H9 (cell line): ENCODE data around the gene EIF4A3. TPM values are rescaled to one million over a fixed set of nuclear protein-coding genes. Genes with fewer than 3 reads are reported as not detected.

Experiments used
- DNase-seq: peaks from one replicate; pipeline ENCODE4 v3.0.0-alpha.2; 2017
- H2AFZ ChIP-seq: one replicate; pipeline ENCODE4 v1.6.1; 2013; ENCODE audit warnings: mild to moderate bottlenecking, low read length, control low read depth, moderate library complexity
- H2AK5ac ChIP-seq: 2 replicates; pipeline ENCODE4 v1.6.1; 2013; ENCODE audit warnings: low read length, control low read depth, mixed read lengths; ENCODE audit not compliant: insufficient read length
- H2BK120ac ChIP-seq: one replicate; pipeline ENCODE4 v1.6.1; 2013; ENCODE audit warnings: low read depth, mild to moderate bottlenecking, low read length, control low read depth, inconsistent platforms; ENCODE audit not compliant: poor library complexity, severe bottlenecking
- H2BK12ac ChIP-seq: 2 replicates; pipeline ENCODE4 v1.6.1; 2013; ENCODE audit warnings: low read length, control low read depth, mixed read lengths, low read depth; ENCODE audit not compliant: insufficient read length
- H2BK15ac ChIP-seq: 2 replicates; pipeline ENCODE4 v1.6.1; 2013; ENCODE audit warnings: low read depth, low read length, control low read depth
- H2BK20ac ChIP-seq: one replicate; pipeline ENCODE4 v1.6.1; 2013; ENCODE audit warnings: low read depth, mild to moderate bottlenecking, low read length, control low read depth, inconsistent platforms; ENCODE audit not compliant: poor library complexity, severe bottlenecking
- H2BK5ac ChIP-seq: 2 replicates; pipeline ENCODE4 v1.6.1; 2013; ENCODE audit warnings: low read length, control low read depth, mixed read lengths; ENCODE audit not compliant: insufficient read length
- H3K14ac ChIP-seq: 2 replicates; pipeline ENCODE4 v1.6.1; 2013; ENCODE audit warnings: low read length, control low read depth; ENCODE audit not compliant: insufficient read depth
- H3K18ac ChIP-seq: 2 replicates; pipeline ENCODE4 v1.6.1; 2013; ENCODE audit warnings: low read depth, mild to moderate bottlenecking, mixed read lengths, low read length, control low read depth; ENCODE audit not compliant: insufficient read length
- H3K23ac ChIP-seq: 2 replicates; pipeline ENCODE4 v1.6.1; 2013; ENCODE audit warnings: low read length, control low read depth, mixed read lengths, low read depth; ENCODE audit not compliant: insufficient read length
- H3K23me2 ChIP-seq: 2 replicates; pipeline ENCODE4 v1.6.1; 2013; ENCODE audit warnings: low read depth, mild to moderate bottlenecking, mixed read lengths, low read length, control low read depth; ENCODE audit not compliant: insufficient read length, poor library complexity, severe bottlenecking
- H3K27ac ChIP-seq: 2 replicates; pipeline ENCODE4 v1.5.1; 2013; ENCODE audit warnings: low read length, control low read depth, mixed read lengths, low read depth; ENCODE audit not compliant: insufficient read length
- H3K27me3 ChIP-seq: 2 replicates; pipeline ENCODE4 v1.6.1; 2013; ENCODE audit warnings: low read length, control low read depth, inconsistent platforms; ENCODE audit not compliant: insufficient read depth
- H3K4ac ChIP-seq: 2 replicates; pipeline ENCODE4 v1.6.1; 2013; ENCODE audit warnings: low read depth, mild to moderate bottlenecking, control low read depth, inconsistent platforms, low read length, moderate library complexity
- H3K4me1 ChIP-seq: 2 replicates; pipeline ENCODE4 v1.6.1; 2013; ENCODE audit warnings: low read length, control low read depth, inconsistent platforms; ENCODE audit not compliant: insufficient read depth
- H3K4me2 ChIP-seq: 2 replicates; pipeline ENCODE4 v1.6.1; 2013; ENCODE audit warnings: low read length, control low read depth, mixed read lengths; ENCODE audit not compliant: insufficient read length, insufficient read depth
- H3K56ac ChIP-seq: 2 replicates; pipeline ENCODE4 v1.6.1; 2013; ENCODE audit warnings: low read depth, mild to moderate bottlenecking, mixed read lengths, low read length, control low read depth; ENCODE audit not compliant: insufficient read length
- H3K79me1 ChIP-seq: 2 replicates; pipeline ENCODE4 v1.6.1; 2013; ENCODE audit warnings: low read depth, mild to moderate bottlenecking, moderate library complexity, low read length, control low read depth, inconsistent platforms; ENCODE audit not compliant: insufficient read depth, poor library complexity, severe bottlenecking
- H3K79me2 ChIP-seq: 2 replicates; pipeline ENCODE4 v1.6.1; 2013; ENCODE audit warnings: low read length, control low read depth, inconsistent platforms; ENCODE audit not compliant: insufficient read depth
- H3K9ac ChIP-seq: 2 replicates; pipeline ENCODE4 v1.6.1; 2013; ENCODE audit warnings: low read length, control low read depth, mixed read lengths; ENCODE audit not compliant: insufficient read length; ENCODE audit errors: extremely low read depth
- H3K9me3 ChIP-seq: one replicate; pipeline ENCODE4 v1.6.1; 2013; ENCODE audit warnings: low read depth, low read length, inconsistent platforms; ENCODE audit not compliant: control insufficient read depth
- H3T11ph ChIP-seq: one replicate; pipeline ENCODE4 v1.6.1; 2013; ENCODE audit warnings: mild to moderate bottlenecking, low read length, control low read depth, inconsistent platforms
- H4K20me1 ChIP-seq: one replicate; pipeline ENCODE4 v1.6.1; 2013; ENCODE audit not compliant: control insufficient read depth, insufficient read length, insufficient read depth
- H4K5ac ChIP-seq: 2 replicates; pipeline ENCODE4 v1.6.1; 2013; ENCODE audit warnings: low read depth, mild to moderate bottlenecking, mixed read lengths, low read length, control low read depth; ENCODE audit not compliant: insufficient read length
- H4K8ac ChIP-seq: replicated peaks from 2 replicates; pipeline ENCODE4 v1.6.1; 2013; ENCODE audit warnings: low read length, control low read depth, mixed read lengths, low read depth; ENCODE audit not compliant: insufficient read length
- H4K91ac ChIP-seq: 2 replicates; pipeline ENCODE4 v1.6.1; 2013; ENCODE audit warnings: low read depth, mild to moderate bottlenecking, moderate library complexity, mixed read lengths, low read length, control low read depth; ENCODE audit not compliant: insufficient read length
- H3K27ac Mint-ChIP-seq, 3 experiments: 2 replicates in 2 of 3; 3 replicates in 1 of 3; pipeline ENCODE4 v1.8.0; 2020 to 2021; ENCODE audit warnings: mixed read lengths in 3 of 3, mild to moderate bottlenecking in 1 of 3, moderate library complexity in 1 of 3
- H3K27me3 Mint-ChIP-seq: 2 replicates; pipeline ENCODE4 v1.8.0; 2021; ENCODE audit warnings: low read depth, mild to moderate bottlenecking, moderate library complexity, mixed read lengths
- H3K36me3 Mint-ChIP-seq, 3 experiments: 2 replicates in 2 of 3; 3 replicates in 1 of 3; pipeline ENCODE4 v1.8.0; 2020 to 2021; ENCODE audit warnings: low read depth in 3 of 3, mixed read lengths in 3 of 3; ENCODE audit not compliant: insufficient read depth in 1 of 3
- H3K4me1 Mint-ChIP-seq, 2 experiments: 2 replicates each; pipeline ENCODE4 v1.8.0; 2020; ENCODE audit warnings: mixed read lengths in 2 of 2
- H3K4me3 Mint-ChIP-seq, 2 experiments: 2 replicates in 1 of 2; 3 replicates in 1 of 2; pipeline ENCODE4 v1.8.0; 2020 to 2021; ENCODE audit warnings: mild to moderate bottlenecking in 2 of 2, mixed read lengths in 2 of 2, moderate library complexity in 1 of 2
- H3K9me3 Mint-ChIP-seq, 2 experiments: 2 replicates in 1 of 2; 3 replicates in 1 of 2; pipeline ENCODE4 v1.8.0; 2020; ENCODE audit warnings: mild to moderate bottlenecking in 2 of 2, mixed read lengths in 2 of 2, moderate library complexity in 1 of 2
- CTCF ChIP-seq: fragments of 200-600 bp; sonication (generic); conservative IDR thresholded peaks from 3 replicates; pipeline ENCODE4 v1.8.0; 2021; ENCODE audit warnings: antibody characterized with exemption, mild to moderate bottlenecking
- WGBS: extraction: QIAGEN DNeasy Blood & Tissue Kit; methylation state at CpG from one replicate; pipeline ENCODE4 v1.1.7; 2013; ENCODE audit warnings: missing lambda C conversion rate, low lambda C conversion rate, mixed read lengths; ENCODE audit not compliant: insufficient read length; ENCODE audit errors: extremely low coverage; 5-methylcytosine and 5-hydroxymethylcytosine counted together
- total RNA-seq: library from RNA; stranded (reverse); gene quantifications from 2 replicates; pipeline ENCODE4 v1.2.1, GENCODE V29; 2021

EIF4A3 gene
- total RNA-seq, 1 experiment from 2014 or later, result 162 TPM

GRCh38 chr17:80173916-80174315, 27.0 kb upstream of the EIF4A3 start:
- Histone ChIP-seq H3K23me2 (no peaks in the 10 kb centered on the region), H3K23ac (no peak overlapping the region), H3K27me3 (no peaks in the 10 kb centered on the region), H4K91ac (no peak overlapping the region), H4K5ac (no peak overlapping the region), H3K4me1 (no peaks in the 10 kb centered on the region), H3K18ac (no peak overlapping the region), H2AK5ac (no peak overlapping the region), H2BK15ac (no peak overlapping the region), H3K4me2 (no peak overlapping the region), H3K9me3 (no peaks in the 10 kb centered on the region), H3K79me2 (no peaks in the 10 kb centered on the region), H3K4ac (no peak overlapping the region), H3K56ac (no peak overlapping the region), H3T11ph (no peak overlapping the region), H4K8ac (no peak overlapping the region), H4K20me1 (no peaks in the 10 kb centered on the region), H3K14ac (no peak overlapping the region), H3K27ac (no peak overlapping the region), H2BK120ac (no peak overlapping the region), H3K79me1 (no peaks in the 10 kb centered on the region), H2BK5ac (no peak overlapping the region), H2BK20ac (no peak overlapping the region), H3K9ac (no peak overlapping the region), H2AFZ (no peak overlapping the region), H2BK12ac (no peak overlapping the region)
- no peak for TF ChIP-seq CTCF
- no CpG with 5 or more reads among the region's 6 CpGs for WGBS
- no peaks in the 10 kb centered on the region; a peak in 1 of 5 replicates for H3K9me3 Mint-ChIP-seq
- DNase-seq, result no peak
- peaks cover 22% of the 10 kb centered on the region for H3K27me3 Mint-ChIP-seq
- H3K36me3 Mint-ChIP-seq, result no peaks in the 10 kb centered on the region; a peak in 1 of 7 replicates
- peaks cover 3 to 18% of the 10 kb centered on the region in 2 experiments for H3K4me1 Mint-ChIP-seq
- no peak overlapping the region for H3K27ac Mint-ChIP-seq
- H3K4me3 Mint-ChIP-seq, result no peak overlapping the region
